ENCODE measurements around the gene IL25. TPM values are rescaled to one million over a fixed set of nuclear protein-coding genes. Genes with fewer than 3 reads are reported as not detected.
A peak's percentile ranks its signal among the peaks of the same experiment; 100 is the strongest.

Gene IL25
- total and polyA plus RNA-seq, 2 experiments from 2014 or later: not detected

- peak; percentile 94 for DNase-seq (ENCODE audit: low spot score)
- peaks cover 9% of the 10 kb centered on the region for H3K36me3 Mint-ChIP-seq (ENCODE audit: low read depth)
- peak overlapping the region; percentile 87 for H3K27ac Mint-ChIP-seq
Observed at GRCh38 chr14:23366426-23366921, 6.1 kb upstream of the IL25 start.

GRCh38 chr14:23370221-23370620, 2.4 kb upstream of the IL25 start:
- no peaks in the 10 kb centered on the region for H4K20me1 ChIP-seq (replicated peaks; ENCODE audit: insufficient read depth)
- H3K4me1 Mint-ChIP-seq: peaks cover 11% of the 10 kb centered on the region
- H3K79me2 ChIP-seq (replicated peaks; ENCODE audit: insufficient read depth): no peaks in the 10 kb centered on the region
- H3K4me3 ChIP-seq: no peak overlapping the region
- peaks cover 27% of the 10 kb centered on the region for H3K27me3 Mint-ChIP-seq (ENCODE audit: insufficient read depth, low read depth, poor library complexity)
- no peaks in the 10 kb centered on the region for H3K9me3 Mint-ChIP-seq
- H3F3A ChIP-seq (replicated peaks; ENCODE audit: low read depth): peaks cover 9% of the 10 kb centered on the region
- peaks cover 8% of the 10 kb centered on the region for H3K4me1 ChIP-seq (ENCODE audit: insufficient read depth)
- H3K4me2 ChIP-seq: no peak overlapping the region
- H3K27ac Mint-ChIP-seq: no peak overlapping the region
- no peak for DNase-seq (ENCODE audit: low spot score)
- no peak for TF ChIP-seq ZNF114 (CRISPR knock-in tag; IDR thresholded peaks at IDR 0.05)
- TF ChIP-seq EZH2phosphoT487 (IDR thresholded peaks at IDR 0.05; ENCODE audit: unreplicated experiment): no peak
- no peak for TF ChIP-seq ETS1 (IDR thresholded peaks at IDR 0.05)
- no peak for TF ChIP-seq CTCF (conservative IDR thresholded peaks at IDR 0.05; ENCODE audit: low read depth in 2 of 2)
- no peak for TF ChIP-seq ZNF331 (CRISPR knock-in tag; IDR thresholded peaks at IDR 0.05; ENCODE audit: low read depth)
- TF ChIP-seq CREB1 (CRISPR knock-in tag; IDR thresholded peaks at IDR 0.05; ENCODE audit: low read depth): no peak
- TF ChIP-seq POLR2AphosphoS5 (IDR thresholded peaks at IDR 0.05; ENCODE audit: low read depth): no peak
- TF ChIP-seq NANOG (IDR thresholded peaks at IDR 0.05; ENCODE audit: borderline replicate concordance): no peak
- no peak for TF ChIP-seq ZNF462 (CRISPR knock-in tag; IDR thresholded peaks at IDR 0.05)
- no peak overlapping the region for H3K27ac ChIP-seq (ENCODE audit: low read depth)
- ATAC-seq: no peak
- H2AFZ ChIP-seq: no peak overlapping the region
- peaks cover 4% of the 10 kb centered on the region; the same call in 1 of the 2 replicates for H3K9me2 ChIP-seq (ENCODE audit: insufficient read depth)
- no peaks in the 10 kb centered on the region; the same call in 2 of the 3 replicates for H3K36me3 Mint-ChIP-seq (ENCODE audit: low read depth)
- no peak overlapping the region for H3K4me3 Mint-ChIP-seq
- no peaks in the 10 kb centered on the region for H3K36me3 ChIP-seq (ENCODE audit: insufficient read depth)
- H3K27me3 ChIP-seq (ENCODE audit: insufficient read depth): peaks cover 20% of the 10 kb centered on the region

More at GRCh38 chr14:23366426-23366921, 6.1 kb upstream of the IL25 start:
- peaks cover 4% of the 10 kb centered on the region; the same call in 1 of the 2 replicates for H3K9me2 ChIP-seq (ENCODE audit: insufficient read depth)
- peak; percentile 68 for ATAC-seq
- H3K4me3 Mint-ChIP-seq: peak overlapping the region; percentile 78
- H3K27me3 Mint-ChIP-seq (ENCODE audit: insufficient read depth, low read depth, poor library complexity): peaks cover 38% of the 10 kb centered on the region
- peaks cover 6% of the 10 kb centered on the region; the same call in 1 of the 2 replicates for H3K79me2 ChIP-seq (replicated peaks; ENCODE audit: insufficient read depth)
- TF ChIP-seq STAT1 (IDR thresholded peaks at IDR 0.05; ENCODE audit: unreplicated experiment): no peak
- peak; percentile 16; the same call in 1 of the 2 replicates for TF ChIP-seq NANOG (IDR thresholded peaks at IDR 0.05; ENCODE audit: borderline replicate concordance)
- H3K9me3 Mint-ChIP-seq: no peaks in the 10 kb centered on the region; the same call in 2 of the 3 replicates
- H3K4me2 ChIP-seq: peak overlapping the region; percentile 73
- no peaks in the 10 kb centered on the region for H3K36me3 ChIP-seq (ENCODE audit: insufficient read depth)
- peaks cover 18% of the 10 kb centered on the region for H3F3A ChIP-seq (replicated peaks; ENCODE audit: low read depth)
- peaks cover 30% of the 10 kb centered on the region for H3K4me1 ChIP-seq (ENCODE audit: insufficient read depth)
- peak overlapping the region; percentile 88 for H2AFZ ChIP-seq
- peak overlapping the region; percentile 87 for H3K4me3 ChIP-seq
- H4K20me1 ChIP-seq (replicated peaks; ENCODE audit: insufficient read depth): peaks cover 3% of the 10 kb centered on the region; the same call in 1 of the 2 replicates
- peaks cover 37% of the 10 kb centered on the region for H3K27me3 ChIP-seq (ENCODE audit: insufficient read depth)
- no peak overlapping the region for H3K27ac ChIP-seq (ENCODE audit: low read depth)
- peaks cover 37% of the 10 kb centered on the region for H3K4me1 Mint-ChIP-seq

Measured in GM23338 (cell line).